Activated CD4-positive, alpha-beta T cell treated with anti-CD3 and anti-CD28 coated beads, Interleukin-10, Interleukin-2, amounts not matched to agents 100 ng/mL and 50 ng/mL, durations not matched to agents 16 hours and 8 hours (primary cell): Measurements from ENCODE around the gene HTT.
"Not testable (repeated sequence)": the region's sequence is repeated elsewhere in the genome, so short reads cannot be mapped to it uniquely, and the experiment has no call there.

Source experiments
- DNase-seq: peaks from one replicate; pipeline ENCODE4 v3.0.0-alpha.2; 2020

HTT gene

DNA sequence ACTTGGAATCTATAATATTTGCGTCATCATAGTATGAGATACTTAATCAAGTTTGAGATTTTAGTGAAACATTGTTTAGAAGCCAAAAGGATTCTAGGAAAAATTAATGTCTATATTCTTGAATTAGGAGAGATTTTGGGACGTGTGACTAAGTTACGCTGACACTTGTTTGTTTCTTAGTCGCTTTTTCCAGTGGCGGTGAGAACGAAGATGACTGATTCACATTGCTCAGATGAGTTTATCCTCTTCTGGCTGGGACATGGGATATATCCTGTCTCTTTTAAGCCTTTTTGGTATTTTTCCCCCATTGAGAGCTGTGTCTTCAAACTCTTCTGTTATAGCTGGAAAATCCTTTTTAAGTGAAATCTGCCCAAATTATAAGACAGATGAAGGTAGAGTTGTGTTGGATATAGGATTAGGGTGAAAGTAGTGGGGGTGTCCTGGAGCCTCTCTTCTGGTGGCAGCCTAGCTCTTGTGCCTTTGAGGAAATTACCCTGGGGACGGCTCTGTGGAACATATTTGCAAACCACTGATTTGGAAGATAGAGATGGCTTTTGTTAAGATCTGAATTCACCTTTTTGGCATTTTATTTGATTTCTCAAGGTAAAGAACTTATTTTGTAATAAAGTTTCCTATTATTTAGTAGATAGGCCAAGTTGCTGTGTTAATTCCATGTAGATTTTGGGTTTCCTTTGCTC lies 49.7 kb downstream of the HTT start:
- peak; percentile 5 for DNase-seq

DNA sequence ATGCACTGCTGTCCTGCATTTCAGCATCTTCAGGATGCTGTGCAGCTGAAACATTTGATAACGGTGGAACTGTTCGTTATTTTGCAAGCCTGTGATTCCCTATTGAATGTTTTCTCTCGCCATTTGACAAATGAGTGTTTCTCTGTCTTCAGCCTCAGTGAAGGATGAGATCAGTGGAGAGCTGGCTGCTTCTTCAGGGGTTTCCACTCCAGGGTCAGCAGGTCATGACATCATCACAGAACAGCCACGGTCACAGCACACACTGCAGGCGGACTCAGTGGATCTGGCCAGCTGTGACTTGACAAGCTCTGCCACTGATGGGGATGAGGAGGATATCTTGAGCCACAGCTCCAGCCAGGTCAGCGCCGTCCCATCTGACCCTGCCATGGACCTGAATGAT lies 52.6 kb downstream of the HTT start:
- DNase-seq, result no peak

DNA sequence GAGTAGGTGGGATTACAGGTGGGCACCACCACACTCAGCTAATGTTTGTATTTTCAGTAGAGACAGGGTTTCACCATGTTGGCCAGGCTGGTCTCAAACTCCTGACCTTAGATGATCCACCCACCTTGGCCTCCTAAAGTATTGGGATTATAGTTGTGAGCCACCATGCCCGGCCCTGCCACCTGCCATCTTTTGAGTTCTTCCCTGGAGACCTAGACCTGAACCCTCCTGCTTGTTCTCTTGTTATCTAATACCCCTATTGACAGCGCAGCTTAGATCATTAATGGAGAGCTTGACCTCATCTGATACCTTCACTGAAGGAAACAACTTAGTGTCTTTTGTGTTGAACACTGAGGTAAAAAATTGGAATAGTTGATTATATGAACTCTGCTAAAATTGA lies 53.6 kb downstream of the HTT start:
- DNase-seq, result no peak

DNA sequence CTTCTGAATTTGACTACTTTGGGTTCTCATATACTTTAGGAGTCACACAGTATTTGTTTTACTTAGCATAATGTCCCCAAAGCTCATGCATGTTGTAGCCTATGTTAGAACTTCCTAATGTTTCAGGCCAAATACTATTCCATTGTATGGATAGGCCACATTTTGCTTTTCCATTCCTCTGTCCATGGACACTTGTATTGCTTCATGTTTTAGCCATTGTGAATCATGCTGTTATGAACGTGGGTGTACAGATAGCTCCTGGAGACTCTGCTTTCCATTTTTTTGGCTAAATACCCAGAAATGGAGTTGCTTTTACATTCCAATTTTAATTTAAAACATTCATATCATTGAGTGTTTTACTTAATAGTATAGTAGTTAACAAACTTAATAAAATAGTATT lies 54.5 kb downstream of the HTT start:
- no peak for DNase-seq

DNA sequence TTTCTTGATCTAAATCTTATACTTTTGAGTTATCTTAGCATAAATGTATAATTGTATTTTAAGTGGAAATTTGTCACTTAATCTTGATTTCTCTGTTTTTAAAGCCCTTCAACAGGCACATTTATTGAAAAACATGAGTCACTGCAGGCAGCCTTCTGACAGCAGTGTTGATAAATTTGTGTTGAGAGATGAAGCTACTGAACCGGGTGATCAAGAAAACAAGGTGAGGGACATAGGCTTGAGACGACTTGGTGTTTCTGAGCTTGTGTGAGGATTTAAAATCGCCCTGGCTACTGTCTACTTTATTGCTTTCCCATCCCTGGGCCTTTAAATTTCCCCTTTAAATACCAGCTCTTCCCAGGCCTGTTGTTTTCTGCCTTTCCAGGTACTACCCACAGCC lies 55.7 kb downstream of the HTT start:
- no peak for DNase-seq

DNA sequence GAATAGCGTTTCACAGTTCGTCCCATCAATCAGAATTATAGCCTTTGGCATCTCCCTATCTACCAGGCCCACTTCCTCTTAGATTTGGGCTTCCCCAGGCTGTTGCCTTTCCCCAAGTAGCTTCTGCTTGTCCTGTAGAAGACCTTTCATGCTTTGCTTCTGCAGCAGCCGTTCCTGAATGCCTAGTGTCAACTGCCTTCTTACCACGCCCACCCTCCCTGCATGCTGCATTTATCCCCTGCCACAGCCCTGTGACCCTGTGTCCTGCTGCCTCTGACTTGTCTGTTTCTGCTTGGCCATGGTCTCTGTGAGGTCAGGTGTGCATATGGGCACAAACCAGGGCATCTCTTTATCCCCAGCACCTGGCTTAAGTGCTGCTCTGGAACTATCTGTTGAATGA lies 56.3 kb downstream of the HTT start:
- DNase-seq, result no peak

DNA sequence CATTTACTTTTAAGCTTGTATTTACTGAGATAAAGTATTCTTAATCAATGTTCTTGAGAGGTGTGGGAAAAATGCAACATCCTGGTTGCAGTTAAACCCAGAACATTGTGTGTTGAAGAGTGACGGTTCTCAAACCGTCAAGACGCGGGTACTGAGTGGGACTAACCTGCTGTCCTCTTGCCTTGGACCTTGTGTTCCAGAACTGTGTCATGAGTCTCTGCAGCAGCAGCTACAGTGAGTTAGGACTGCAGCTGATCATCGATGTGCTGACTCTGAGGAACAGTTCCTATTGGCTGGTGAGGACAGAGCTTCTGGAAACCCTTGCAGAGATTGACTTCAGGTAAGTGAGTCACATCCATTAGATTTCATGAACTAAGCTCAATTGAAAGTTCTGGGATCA lies 59.7 kb downstream of the HTT start:
- no peak for DNase-seq

DNA sequence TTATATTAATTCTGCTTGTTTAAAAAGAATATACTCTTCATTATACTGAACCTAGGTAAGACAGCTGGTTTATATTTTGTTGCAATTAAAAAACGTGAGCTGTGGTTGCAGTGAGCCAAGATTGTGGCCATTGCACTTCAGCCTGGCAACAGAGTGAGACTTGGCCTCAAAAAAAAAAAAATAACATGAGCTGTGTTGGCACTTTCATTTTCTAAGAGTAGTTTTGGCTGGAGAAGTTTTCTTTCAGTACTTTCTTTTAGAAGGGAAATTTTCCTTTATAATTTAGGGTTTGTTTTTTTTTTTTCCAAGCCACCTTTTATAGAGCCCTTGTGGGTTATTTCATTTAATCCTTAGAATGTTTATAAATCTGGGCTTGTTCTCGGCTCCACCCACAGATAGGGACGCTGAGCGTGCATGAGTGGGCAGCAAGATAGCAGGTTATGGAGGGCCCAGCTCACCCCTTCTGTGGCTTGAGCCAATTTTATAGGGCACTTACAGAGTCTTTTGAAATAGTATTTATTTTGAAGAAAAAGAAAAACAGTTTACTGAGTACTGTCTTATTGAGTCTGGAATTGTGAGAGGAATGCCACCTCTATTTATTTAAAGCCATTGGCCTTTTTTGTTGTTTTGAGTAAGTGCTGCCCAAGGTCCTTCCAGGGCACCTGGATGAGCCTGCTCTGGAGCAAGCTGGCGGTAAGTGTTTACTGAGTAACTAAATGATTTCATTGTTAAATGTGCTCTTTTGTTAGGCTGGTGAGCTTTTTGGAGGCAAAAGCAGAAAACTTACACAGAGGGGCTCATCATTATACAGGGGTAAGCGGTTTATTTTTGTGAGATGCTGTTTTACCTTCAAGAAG lies 60.9 kb downstream of the HTT start:
- no peak for DNase-seq

DNA sequence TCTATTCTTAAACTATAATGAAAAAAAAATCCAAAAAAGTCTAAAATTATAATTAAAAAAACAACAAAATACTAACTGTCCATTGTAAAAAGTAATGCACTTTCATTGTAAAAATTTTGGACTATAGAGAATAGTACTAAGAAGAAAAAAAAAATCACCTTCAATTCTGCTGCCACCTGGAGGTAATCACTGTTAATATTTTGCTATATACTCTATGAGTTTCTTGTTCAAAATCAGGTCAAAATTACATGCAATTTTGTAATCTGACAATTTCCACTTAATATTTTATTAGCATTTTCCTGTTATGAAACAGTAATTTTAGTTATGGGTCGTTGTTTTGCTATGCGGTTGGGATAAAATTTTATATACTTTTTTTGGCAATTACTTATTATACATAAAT lies 62.0 kb downstream of the HTT start:
- no peak for DNase-seq

DNA sequence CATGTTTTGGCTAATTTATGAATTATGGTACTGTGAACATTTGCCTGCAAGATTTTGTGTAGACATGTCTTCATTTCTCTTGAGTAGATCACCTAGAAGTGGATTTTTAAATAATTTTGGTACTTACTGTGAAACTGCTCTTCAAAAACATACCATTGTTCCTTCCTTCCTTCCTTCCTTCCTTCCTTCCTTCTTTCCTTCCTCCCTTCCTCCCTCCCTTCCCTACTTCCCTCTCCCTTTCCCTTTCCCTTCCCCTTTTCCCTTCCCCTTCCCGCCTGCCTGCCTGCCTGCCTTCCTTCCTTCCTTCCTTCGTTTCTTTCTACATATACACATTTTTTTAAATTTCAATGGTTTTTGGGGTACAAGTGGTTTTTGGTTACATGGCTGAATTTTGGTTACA lies 63.4 kb downstream of the HTT start:
- DNase-seq, result no peak

DNA sequence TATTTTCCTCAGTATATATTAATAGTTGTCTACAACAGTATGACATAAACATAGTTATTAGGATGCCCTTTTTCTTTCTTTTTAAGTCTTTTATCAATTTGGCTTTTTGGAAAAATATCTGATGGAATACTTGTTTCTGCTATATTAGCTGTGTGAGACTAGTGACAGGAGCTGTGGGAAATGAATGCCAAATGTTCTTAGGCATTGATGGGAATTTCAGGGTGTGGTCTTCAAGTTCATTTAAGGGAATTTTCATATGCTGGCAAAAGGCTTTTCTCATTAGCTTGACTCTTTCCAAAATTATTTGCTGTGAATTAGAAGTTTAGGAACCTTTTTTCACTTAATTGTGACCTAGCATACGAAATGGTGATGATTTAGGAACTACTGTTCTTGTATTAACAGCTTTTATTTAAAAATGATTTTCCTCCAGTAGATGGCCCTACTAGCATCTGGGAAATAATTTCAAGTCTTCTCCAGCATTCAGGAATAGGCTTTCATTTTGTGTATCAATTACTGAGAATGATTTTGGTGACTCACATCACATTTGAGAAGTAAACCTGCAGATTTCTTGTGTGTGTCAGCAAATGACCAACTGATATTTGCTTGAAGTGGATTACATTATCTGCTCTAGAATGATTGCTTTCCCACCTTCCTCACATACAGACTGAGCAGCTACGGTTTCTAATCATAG lies 70.9 kb downstream of the HTT start:
- DNase-seq, result no peak

DNA sequence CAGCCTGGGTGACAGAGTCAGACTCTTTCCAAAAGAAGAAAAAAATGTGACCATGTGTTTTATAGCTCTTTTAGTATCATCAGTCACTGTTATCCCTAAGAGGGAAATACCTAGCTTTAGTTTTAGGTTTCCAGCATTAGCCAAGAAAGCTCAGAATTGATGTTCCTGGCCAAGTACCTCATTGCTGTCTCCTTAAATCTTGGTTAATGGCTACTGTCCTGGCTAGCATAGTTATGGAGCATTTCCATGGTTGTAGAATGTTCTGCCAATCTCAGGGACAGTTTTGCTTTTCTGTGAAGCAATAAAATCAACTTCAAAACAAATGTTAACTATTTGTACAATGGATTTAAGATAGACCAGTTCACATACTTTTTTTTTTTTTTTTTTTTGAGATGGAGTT lies 74.4 kb downstream of the HTT start:
- no peak for DNase-seq

DNA sequence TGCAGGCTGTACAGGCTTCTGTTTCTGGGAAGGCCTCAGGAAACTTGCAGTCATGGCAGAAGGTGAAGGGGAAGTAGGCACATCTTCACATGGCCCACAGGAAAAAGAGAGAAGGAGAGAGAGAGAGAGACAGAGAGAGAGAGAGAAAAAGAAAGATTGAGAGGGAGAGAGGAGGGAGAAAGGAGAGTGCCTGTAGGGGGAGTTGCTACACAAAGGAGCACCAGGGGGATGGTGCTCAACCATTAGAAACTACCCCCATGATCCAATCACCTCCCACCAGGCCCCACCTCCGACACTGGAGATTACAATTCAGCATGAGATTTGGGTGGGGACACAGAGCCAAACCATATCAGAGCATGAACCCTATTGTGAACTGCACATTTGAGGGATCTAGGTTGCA lies 76.8 kb downstream of the HTT start:
- DNase-seq, result not testable (repeated sequence)

DNA sequence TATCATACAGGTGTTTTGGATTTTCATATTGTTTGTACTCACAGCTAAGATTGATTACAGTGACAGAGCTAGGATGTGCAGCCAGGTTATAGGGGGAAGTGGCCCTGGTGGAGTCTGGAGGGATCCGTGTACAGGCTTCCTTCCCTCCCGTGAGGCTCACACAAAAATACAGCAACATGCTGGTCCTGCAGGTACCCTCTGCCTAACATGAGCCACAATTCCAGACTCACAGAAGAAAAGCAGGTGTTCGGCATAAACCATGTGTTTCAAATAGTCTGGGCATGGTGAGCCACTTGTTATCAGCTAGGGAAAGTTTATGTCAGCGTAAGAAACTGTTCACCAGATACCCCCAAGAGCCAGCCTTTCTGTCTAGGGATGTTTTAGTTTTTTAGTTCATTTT lies 82.9 kb downstream of the HTT start:
- DNase-seq, result no peak

DNA sequence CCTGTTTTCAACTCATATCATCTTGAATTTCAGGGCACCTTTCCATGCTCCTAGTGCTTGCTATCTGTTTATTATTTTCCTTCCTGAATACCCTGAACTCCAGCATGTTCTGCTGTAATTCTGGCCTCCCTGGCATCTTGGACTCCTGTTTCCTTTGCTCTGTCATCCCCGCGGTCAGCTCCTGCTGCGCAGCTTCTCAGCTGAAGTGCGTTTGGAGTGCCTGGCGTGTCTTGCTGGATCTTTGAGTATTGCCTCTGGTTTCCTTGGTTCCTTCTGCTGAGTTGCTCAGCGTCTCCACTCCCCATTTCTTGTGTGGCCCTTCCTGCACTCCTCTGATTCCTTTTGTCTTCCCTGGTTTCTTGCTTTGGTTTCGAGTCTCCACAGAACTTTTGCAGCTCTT lies 84.4 kb downstream of the HTT start:
- no peak for DNase-seq

DNA sequence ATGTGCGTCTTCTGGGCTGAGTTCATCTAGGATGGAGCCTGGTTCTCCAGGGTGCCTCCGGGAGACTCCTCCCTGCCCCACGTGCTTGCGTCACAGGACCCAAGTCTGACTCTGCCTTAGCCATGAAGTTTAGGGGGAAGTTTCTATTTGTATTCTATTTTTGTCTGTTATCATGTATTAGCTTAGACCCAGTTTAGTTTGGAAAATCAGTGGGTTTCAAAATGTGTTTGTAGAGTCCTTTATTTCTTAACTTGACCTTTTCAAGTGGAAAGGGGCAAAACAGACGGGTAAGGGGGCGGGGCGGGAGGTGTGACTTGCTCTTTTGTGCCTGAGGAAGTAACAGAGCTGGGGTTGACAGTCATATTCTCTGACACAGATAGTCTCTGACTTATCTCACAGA lies 86.0 kb downstream of the HTT start:
- DNase-seq, result no peak

DNA sequence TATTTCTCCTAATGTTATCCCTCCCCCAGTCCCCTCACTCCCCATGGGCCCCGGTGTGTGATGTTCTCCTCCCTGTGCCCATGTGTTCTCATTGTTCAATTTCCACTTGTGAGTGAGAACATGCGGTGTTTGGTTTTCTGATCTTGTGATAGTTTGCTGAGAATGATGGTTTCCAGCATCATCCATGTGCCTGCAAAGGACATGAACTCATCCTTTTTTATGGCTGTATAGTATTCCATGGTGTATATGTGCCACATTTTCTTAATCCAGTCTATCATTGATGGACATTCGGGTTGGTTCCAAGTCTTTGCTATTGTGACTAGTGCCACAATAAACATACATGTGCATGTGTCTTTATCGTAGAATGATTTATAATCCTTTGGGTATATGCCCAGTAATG lies 86.6 kb downstream of the HTT start:
- not testable (repeated sequence) for DNase-seq

DNA sequence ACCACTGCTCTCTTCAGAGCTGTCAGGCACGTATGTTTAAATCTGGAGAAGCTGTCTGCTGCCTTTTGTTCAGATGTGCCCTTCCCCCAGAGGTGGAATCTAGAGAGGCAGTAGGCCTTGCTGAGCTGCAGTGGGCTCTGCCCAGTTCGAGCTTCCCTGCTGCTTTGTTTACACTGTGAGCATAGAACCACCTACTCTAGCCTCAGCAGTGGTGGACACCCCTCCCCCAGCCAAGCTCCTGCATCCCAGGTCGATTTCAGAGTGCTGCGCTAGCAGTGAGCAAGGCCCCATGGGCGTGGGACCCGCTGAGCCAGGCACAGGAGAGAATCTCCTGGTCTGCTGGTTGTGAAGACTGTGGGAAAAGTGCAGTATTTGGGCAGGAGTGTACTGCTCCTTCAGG lies 92.0 kb downstream of the HTT start:
- DNase-seq, result not testable (repeated sequence)

DNA sequence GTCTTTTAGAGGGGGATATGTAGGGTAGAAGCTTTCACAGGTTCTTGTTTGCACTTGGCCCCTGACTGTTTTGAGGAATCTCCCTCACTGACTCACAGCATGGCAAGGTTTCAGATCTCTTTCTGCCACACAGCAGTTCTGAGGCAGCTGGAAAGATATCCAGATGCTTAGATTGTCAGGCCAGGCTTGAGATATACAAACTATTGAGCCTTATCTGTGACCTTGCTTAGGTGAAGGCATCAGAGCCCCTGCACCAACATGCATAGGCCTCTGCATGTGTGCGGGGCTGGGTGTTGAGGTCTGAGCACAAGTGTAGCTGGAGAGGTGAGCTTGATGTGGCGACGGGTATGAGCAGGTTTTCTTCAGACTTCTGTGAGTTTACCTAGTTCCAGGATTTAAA lies 93.5 kb downstream of the HTT start:
- peak; percentile 4 for DNase-seq

DNA sequence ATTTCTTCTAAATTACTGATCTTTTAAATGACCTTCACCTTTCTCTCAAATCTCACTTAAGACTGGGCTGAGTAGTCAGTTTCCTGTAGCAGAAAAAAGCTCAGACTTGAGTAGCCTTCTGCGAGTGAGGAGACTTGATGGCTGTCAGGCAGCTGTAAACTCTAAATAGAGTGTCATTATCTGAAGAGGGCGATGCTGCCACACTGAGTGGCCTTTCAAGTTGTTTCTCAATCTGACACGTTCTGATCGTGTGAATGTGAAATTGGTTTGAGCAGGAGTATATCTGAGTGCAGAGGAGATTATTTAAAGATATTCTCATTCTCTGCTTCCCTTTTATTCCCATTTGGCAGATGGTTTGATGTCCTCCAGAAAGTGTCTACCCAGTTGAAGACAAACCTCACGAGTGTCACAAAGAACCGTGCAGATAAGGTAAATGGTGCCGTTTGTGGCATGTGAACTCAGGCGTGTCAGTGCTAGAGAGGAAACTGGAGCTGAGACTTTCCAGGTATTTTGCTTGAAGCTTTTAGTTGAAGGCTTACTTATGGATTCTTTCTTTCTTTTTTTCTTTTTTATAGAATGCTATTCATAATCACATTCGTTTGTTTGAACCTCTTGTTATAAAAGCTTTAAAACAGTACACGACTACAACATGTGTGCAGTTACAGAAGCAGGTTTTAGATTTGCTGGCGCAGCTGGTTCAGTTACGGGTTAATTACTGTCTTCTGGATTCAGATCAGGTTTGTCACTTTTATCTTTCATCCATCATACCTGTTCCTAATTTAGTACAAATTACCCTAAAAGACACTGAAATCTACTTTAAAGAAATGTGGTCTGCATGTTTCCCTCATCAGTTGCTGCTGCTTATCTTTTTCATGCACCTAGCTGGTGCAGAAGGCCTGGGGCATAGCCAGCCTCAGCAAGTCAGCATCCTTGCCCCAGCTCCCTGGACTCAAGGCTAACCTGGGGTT lies 100.2 kb downstream of the HTT start:
- DNase-seq, result no peak

DNA sequence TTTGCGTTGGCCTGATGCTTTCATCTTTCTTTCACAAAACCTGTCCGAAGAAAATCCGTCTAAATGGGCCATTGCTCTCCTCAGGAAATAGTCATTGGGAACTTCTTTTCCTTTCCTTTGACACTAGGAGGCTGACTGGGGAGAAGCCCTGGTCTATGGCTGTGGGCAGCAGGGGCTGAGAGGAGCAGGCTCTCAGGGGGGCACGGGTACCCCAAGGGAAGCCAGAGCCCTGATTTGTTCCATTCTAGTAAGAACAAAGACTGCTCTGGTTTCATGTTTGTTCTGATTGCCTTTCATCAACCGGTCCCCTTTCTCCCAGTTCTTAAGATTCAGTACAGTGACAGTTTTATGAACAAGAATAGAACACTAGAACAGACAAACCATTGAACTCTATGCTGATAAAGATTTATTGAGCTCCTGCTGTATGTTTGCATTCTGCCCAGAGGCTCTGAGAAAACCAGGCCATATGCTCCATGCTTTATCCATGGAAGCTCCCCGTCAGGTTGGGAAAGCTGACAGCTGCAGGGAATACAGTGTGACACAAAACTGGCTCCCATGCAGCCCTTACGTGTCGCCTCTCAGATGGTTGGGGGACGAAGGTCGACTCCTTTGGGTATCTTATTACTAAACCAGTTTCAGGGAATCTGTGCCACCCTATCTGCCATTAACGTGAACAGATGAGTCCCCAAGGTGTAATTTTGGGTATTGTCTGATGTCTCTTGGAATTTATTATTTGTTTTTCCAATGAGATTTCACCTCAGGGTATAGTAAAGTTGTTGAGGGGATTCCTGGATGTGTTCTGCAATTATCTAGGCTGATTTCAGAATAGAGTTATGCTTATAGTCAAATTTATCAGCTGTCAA lies 102.1 kb downstream of the HTT start:
- DNase-seq, result no peak

DNA sequence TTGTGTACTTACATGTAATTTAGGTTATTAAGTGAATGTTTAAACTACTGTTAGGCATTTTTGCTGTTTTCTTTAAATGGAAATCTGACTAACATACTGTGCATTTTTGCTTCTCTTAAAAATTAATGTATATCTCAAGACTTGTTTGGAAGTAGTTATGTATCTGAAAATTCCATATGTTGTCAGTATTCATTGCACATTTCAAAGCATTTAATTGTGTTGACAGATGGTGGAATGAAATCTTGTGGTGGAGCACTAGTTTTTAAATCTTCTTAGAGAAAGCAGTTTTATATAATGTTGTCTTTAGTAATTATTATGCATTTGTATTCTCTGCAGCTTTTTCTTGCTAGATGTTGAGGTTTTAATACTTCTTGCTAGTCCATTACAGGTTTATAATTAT lies 102.9 kb downstream of the HTT start:
- no peak for DNase-seq
